RPMI7951 (cell line): ENCODE measurements around the gene CENPB. TPM values are rescaled to one million over a fixed set of nuclear protein-coding genes. Genes with fewer than 3 reads are reported as not detected.
"Not testable (repeated sequence)": the region's sequence is repeated elsewhere in the genome, so short reads cannot be mapped to it uniquely, and the experiment has no call there.

Experiments used
- DNase-seq: peaks from one replicate; pipeline ENCODE4 v3.0.0-alpha.2; 2012; ENCODE audit warnings: low read depth
- total RNA-seq: library from RNA; depleted of rRNA; stranded (reverse); fragments of >200 nt; shearing (Covaris generic); gene quantifications from 2 replicates; pipeline ENCODE4 v1.2.3, GENCODE V29; 2014

Gene CENPB
- total RNA-seq, 1 experiment from 2014 or later = 65.2 TPM

DNA sequence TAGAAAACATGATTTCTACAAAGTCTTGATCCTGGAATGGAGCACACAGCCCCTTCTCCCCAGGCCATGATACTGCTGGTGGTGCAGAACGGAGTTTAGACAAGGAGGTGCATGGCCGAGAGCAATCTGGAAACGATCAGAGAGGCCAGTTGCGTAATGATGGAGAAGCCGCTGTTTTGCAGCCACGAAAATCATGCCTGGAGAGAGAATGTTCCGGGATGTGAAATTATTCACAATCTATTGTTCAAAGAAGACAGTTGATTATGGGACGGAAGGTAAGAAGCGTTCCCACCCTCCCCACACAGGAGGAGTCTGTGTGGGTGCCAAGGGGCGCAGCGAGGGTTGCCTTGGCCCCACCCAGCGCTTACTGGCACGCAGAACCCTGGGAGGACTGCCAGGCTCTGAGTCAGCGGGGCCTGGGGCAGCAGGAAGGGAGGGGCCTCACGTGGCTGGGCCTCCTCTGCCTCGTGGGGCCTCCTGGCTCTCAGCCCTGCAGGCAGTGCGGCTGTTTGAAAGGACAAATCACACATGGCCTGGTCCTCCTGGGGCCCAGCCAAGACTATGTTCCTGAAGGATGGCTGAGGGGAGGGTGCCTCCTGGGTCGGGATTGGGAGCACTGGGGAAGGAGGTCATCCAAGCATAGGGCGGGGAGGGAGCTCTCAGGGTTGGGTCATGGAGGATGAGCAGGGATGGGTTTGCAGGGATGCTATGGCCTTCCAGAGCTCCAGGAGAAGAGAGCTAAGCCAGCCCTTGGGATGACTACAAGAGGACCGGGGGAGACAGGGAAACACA lies 25.1 kb upstream of the CENPB start:
- DNase-seq = peak; percentile 100

DNA sequence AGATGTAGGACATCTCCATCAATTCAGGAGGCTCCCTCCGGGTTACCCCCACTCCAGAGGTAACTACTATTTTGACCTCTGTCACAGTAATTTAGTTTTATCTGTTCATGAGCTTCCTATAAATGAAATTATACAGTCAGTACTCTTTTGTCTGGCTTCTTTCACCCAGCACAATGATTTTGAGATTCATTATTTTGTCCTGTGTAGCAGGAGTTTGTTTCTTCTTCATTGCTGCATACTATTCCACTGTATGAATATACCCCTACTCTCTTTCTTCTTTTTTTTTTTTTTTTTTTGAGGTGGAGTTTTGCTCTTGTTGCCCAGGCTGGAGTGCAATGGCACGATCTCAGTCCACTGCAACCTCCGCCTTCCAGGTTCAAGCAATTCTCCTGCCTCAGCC lies 22.0 kb upstream of the CENPB start:
- no peak for DNase-seq

DNA sequence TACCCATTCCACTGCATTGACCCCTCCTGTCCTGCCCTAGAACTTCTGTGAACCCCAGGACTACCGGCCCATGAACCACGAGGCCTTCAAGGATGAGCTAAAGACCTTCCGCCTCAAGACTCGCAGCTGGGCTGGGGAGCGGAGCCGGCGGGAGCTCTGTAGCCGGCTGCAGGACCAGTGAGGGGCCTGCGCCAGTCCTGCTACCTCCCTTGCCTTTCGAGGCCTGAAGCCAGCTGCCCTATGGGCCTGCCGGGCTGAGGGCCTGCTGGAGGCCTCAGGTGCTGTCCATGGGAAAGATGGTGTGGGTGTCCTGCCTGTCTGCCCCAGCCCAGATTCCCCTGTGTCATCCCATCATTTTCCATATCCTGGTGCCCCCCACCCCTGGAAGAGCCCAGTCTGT lies 18.2 kb upstream of the CENPB start:
- DNase-seq = no peak

DNA sequence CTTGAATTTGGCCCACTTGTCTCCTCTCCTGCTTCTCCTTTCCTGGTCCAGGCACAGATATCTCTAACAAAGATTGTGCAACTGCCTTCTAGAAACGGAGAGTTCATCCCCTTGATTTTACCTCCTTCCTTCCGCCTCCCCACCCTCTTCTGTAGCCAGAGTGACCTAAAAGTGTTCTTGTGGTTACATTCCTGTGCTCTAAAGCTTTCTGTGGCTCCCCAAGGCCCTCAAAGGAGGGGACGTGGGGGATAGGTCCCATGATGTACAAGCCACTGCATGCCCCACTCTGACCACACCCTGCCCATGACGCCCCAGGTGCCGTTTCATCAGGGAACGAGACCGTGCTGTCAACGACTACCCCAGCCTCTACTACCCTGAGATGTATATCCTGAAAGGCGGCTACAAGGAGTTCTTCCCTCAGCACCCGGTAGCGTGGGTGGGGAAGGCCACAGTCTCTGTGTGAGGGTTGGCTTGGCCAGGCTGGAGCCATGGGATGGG lies 17.8 kb upstream of the CENPB start:
- no peak for DNase-seq

DNA sequence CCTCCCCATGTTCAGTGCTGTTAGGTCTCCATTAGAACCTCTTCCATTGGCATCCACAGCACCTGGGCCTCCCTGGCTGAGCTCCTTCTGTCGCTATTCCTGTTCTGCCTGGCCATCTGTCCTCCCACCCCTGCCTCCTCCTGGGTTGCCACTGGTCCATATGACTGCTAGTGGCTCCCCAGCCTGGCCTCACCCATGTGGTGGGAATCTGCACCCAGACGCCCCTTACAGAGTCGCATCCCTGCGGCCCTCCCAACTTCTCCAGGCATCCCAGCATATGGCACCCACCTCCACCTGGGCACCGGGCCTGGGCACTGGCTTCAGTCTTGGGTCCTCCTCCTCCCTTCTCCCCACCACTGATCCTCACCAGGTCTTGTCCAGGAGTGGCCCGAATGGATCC lies 17.3 kb upstream of the CENPB start:
- DNase-seq = no peak

DNA sequence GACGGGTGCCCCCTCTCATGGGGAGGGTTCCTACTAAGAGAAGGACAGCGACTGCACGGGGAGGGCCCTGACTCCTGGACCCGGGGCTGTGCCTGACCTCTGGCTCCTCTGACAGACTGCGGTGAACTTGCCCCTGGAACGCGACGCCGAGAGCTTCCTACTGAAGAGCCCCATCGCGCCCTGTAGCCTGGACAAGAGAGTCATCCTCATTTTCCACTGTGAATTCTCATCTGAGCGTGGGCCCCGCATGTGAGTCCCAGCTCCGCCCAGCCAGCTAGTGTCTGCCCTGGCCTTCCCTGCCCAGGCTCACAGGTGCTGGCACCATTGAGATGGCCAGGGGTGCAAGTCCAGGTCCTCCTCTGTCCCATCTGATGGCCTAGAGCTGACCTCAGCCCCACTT lies 16.7 kb upstream of the CENPB start:
- DNase-seq = no peak

DNA sequence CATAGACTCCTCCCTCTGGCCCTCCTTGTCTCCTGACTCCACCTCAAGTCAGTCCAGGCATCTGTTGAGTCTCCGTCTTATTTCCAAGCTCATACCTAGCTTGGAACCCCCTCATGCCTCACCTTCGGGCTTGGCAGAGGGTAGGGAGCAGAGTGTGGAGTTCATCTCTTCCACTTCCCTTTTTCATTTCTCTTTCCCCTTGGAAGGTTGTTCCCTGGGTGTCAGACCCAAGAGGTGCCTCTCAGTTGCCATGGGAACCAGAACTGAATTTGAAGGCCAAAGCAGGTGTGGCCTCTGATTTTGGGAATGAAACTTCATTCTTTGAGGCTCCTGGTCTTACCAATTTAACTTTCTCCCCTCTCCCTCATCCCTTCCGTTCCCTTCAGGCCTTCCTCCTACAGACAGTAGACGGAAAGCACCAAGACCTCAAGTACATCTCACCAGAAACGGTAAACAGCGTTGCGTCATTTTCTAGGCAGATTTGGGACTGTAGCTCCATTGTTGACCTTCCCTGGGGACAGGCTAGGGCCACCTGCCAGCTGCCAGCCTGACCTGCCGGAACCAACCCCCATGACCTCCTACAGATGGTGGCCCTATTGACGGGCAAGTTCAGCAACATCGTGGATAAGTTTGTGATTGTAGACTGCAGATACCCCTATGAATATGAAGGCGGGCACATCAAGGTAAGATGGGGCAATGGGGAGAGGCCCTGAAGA lies 16.1 kb upstream of the CENPB start:
- no peak for DNase-seq

DNA sequence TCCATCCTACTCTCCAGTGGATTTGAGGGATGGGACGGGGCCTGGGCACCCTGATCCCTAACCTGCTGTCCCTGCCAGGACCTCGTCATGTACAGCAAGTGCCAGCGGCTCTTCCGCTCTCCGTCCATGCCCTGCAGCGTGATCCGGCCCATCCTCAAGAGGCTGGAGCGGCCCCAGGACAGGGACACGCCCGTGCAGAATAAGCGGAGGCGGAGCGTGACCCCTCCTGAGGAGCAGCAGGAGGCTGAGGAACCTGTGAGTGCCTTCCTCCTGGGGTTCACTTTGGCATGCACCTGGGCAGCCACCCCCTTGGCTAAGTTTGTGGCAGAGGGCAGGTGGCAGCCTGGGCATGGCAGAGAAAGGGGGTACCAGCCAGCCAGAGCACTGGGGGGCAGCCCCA lies 15.3 kb upstream of the CENPB start:
- DNase-seq = no peak

DNA sequence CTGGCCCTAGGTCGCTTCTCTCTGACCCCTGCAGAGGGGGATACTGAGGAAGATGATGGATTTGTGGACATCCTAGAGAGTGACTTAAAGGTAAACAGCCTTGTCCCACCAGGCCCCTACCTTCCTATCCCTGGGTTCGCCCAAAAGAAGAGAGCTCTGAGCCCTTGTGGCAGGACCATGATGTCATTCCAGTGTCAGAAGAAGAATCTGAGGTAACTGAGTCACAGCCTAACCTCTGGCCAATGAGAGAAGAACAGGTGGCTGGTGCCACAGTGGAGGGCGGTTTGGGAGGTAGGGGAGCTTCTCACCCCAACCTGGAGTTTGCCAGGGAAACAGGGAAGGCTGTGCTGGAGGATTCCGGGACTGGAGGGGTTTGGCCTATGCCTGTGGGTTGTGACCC lies 14.8 kb upstream of the CENPB start:
- no peak for DNase-seq

DNA sequence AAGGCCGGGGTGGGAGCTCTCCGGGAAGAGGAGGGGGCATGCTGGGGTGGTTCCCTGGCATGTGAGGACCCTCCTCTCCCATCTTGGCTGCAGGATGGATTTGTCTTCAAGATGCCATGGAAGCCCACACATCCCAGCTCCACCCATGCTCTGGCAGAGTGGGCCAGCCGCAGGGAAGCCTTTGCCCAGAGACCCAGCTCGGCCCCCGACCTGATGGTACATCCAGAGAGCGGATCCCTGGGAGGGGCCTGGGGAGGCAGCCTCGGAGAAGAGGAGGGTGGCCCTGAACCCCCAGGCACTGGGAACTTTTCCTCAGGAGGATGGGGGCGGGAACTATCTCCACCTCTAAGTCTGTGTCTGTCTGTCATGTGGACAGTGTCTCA lies 14.3 kb upstream of the CENPB start:
- no peak for DNase-seq

DNA sequence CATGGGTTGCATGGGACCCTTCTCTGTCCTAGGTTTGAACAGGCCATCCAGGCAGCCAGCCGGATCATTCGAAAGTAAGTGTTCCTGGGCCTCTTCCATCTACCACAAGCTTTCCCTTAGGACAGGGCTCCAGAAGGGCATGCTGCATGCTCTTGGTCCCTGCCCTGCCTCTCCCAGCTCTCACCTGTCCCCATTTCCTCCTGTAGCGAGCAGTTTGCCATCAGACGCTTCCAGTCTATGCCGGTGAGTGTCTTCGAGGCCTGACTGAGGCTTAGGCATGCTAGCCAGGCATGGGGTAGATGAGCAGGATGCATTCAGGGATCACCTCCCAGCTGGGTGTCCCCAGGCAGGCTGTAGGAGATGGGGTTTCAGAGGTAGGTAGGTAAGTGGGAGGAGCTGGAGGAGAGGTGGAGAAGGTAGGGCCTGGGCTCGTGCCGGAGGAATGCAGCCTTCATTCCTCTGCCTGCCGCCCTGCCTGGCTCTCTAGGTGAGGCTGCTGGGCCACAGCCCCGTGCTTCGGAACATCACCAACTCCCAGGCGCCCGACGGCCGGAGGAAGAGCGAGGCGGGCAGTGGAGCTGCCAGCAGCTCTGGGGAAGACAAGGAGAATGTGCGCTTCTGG lies 13.8 kb upstream of the CENPB start:
- no peak for DNase-seq

DNA sequence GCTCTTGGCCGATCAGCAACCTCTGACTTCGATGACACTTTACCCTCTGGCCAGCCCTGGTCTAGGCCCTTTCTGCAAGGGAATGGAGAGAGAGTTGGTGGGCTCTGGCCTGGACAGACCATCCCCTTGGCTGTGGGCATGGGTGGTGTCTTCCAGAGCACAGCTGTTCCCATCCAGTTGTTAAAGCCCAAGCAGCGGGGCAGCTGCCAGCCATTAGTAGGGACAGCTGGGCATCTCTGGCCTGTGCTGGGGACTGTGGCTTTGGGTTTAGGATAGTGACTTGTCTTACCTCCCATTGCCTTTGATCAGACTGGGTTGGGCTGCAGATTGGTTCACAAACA lies 12.3 kb upstream of the CENPB start:
- DNase-seq = no peak

DNA sequence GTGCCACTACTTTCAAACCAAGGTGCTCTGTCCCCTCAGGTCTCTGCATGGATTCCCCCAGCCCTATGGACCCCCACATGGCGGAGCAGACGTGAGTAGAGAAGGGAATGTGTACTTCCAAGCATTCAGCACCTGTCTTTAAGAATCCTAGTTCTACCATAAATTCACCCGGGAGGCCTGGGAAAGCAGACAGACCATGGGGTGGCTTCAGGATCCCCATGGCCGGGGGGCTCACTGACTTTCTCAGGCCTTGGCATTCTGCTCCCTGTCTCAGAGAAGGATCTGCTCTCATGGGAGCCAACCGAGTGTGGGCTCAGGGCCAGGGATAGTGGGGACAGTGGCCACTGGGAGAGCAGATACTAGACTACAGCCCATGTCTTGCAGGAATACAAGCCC lies 11.8 kb upstream of the CENPB start:
- DNase-seq = no peak

DNA sequence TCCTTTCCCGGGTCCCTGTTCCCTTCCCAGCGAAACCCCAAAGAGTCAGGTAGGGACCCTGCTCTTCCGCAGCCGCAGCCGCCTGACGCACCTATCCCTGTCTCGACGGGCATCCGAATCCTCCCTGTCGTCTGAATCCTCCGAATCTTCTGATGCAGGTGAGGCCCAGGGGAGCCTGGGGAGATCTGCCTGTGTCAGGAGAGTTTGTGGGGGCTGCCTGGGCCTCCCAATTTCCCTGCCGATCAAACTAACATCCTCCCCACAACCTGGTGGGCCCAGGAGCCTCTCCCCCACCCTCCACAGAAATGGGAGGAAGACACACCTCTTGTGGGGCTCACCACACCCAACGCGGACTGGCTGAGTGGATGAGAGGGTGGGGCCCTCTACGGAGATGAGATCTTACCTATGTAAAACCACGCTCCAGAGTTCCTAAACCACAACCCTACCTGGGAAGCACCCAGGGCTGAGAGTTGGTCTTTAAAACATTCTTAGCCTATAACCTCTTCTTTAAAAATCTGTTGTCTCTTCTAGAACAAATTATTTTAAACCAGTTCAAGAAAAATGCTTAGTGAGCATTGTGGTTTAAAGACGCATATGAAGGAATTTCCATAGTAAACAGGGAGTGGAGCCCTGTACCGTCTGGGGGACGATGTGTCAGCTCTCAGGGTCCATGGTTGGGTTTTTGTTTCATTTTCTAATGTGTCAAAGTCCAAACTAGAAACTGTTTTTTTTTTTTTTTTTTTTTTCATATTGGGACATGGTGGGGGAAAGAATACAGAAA lies 11.2 kb upstream of the CENPB start:
- peak; percentile 58 for DNase-seq

DNA sequence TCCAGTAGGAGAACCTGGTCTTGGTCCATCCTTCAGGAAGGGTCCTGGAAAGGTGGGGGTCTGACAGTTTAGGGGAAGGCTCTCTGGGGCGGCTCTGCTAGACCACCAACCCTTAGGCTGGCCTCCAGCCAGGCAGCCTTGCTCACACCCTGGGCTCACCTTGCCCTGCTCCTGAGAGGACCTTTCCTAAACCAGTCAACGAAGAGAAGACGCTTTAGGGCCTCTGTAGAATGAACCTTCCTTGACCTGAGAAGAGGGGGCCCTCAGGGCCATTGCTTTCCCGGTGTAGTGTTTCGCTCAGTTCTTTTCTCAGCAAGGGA lies 10.6 kb upstream of the CENPB start:
- DNase-seq = no peak

DNA sequence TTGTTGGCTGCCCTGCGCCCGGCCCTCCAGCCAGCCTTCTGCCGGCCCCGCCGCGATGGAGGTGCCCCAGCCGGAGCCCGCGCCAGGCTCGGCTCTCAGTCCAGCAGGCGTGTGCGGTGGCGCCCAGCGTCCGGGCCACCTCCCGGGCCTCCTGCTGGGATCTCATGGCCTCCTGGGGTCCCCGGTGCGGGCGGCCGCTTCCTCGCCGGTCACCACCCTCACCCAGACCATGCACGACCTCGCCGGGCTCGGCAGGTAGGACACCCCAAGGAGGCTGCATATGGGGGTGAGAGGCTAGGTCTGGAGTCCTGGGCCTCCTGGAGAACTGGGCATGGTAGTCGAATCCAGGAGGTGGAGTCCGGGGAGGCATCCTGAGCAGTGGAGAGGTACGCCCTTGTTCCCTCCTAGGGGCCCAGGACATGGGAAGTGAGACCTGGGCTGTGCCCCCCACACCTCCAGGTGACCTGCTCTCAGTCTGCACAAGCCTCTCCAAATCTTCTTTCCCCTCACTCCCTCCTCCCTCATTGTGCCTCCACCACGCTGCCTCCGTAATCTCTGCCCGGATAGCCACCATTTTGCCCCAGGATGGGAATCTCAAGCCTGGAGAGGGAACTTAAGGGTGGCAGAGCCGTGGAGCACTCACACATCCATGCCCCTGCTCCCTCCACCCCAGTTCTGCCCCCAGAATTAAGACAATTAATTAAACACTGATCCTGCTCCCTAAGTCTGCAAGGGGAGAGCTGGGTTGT lies 10.1 kb upstream of the CENPB start:
- no peak for DNase-seq

DNA sequence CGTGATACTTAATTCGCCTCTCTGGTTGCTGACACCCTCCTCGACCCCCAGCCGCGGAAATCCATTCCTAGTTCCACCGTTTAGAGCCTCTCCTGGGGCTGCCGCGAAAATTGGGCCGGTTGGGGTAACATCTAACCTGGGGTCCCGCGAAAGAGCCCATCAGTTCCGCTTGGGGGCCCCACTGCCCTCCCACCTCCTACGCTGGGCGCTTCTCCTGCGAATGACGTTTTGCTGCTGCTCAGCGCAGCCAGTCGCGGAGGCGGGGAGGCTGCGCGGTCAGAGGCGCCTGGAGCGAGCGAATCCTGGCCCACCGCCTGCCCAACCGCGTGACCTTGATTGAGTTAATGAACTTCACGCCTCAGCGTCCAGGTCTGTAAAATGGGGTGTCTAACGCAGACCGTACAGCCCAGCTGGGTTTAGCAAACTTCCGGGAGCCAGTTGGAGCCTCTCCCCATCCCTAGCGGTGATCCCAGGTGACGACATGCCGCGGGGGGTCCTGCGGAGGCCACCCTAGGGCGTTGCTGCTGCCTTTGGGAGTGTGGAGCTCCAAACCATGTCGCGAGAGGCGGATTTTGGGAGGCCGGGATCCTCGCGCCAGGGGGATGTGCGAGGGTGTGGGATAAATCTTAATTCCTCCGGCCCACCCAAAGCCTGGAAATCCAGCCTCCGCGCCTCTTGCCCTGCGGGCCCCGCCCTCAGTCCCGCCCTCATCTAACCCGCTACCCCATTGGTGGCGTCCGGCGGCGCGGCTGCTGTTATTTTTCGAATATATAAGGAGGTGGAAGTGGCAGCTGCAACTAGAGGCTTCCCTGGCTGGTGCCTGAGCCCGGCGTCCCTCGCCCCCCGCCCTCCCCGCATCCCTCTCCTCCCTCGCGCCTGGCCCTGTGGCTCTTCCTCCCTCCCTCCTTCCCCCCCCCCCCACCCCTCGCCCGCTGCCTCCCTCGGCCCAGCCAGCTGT lies 9.2 kb upstream of the CENPB start, which contains the start of gene CDC25B:
Gene CDC25B, plus strand, starts transcription at position 800 of the 958 bp plus-strand sequence. CDS start 222 bp downstream, outside the sequence.
- peak; percentile 99 for DNase-seq

DNA sequence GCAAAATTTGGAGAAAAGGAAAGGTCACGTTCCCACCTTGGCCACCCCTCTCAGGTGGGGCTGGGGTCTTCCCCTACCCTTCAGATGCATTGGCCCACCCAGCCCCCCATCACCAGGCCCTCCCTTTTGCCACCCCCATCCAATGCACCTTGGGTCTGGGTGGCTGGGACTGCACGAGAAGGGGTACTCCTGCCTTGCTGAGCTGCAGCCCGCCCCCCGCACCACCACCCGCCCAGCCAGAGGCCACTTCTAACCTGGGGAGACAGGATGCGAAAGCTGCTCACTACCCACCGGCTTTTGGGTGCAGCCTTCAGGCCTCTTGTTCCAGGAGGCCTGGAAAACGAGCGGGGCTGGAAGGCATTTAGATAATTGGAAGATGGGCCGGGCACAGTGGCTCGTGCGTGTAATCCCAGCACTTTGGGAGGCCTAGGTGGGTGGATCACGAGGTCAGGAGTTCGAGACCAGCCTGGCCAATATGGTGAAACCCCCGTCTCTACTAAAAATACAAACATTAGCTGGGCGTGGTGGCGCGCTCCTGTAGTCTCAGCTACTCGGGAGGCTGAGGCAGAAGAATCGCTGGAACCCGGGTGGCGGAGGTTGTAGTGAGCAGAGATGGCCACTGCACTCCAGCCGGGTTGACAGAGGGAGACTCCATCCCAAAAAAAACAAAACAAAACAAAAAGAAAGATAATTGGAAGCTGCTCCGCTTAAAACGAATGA lies 8.3 kb upstream of the CENPB start:
- no peak for DNase-seq

DNA sequence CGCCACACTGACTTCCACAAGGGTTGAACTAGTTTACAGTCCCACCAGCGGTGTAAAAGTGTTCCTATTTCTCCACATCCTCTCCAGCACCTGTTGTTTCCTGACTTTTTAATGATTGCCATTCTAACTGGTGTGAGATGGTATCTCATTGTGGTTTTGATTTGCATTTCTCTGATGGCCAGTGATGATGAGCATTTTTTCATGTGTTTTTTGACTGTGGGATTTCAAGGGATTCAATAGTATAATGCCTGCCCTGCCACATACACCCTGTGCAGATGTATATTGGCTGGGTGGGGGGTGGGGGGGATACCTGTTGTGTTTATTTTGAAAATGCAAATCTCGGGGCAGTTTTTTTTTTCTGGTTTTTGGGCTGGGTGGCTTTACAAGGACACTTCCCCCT lies 7.6 kb upstream of the CENPB start:
- not testable (repeated sequence) for DNase-seq

DNA sequence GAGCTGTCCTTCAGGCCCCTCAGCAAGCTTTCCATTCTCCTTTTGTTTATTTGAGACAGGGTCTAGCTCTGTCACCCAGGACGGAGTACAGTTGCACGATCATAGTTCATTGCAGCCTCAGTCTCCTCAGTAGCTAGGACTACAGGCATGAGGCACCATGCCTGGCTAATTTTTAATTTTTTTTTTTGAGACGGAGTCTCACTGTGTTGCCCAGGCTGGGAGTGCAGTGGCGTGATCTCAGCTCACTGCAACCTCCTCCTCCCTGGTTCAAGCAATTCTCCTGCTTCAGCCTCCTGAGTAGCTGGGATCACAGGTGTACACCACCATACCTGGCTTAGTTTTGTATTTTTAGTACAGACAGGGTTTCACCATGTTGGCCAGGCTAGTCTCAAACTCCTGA lies 2.7 kb upstream of the CENPB start:
- DNase-seq = not testable (repeated sequence)
